A549 (cell line): ENCODE data around the gene FRMD4A. TPM values are rescaled to one million over a fixed set of nuclear protein-coding genes. Genes with fewer than 3 reads are reported as not detected.

Source experiments
- ATAC-seq, 2 experiments: fragments of 200-7000 bp in 1 of 2; fragments of >200 bp in 1 of 2; cut with Nextera tagmentation in 1 of 2; cut with Tn5 transposase in 1 of 2; 3 replicates each; pipeline versions ENCODE4 v1.8.0 to v1.9.1; 2018 to 2020; ENCODE audit warnings: mild to moderate bottlenecking in 1 of 2, moderate library complexity in 1 of 2
- CTCF ChIA-PET: fragments of 300-600 bp; sonication (Branson Sonifier 250); formaldehyde crosslinking; extraction: SDS; loops from one replicate; lab custom pipeline; 2021; ENCODE audit warnings: antibody characterized with exemption, inconsistent platforms; lab: Yijun Ruan, JAX
- POLR2A ChIA-PET: fragments of 350-600 bp; formaldehyde crosslinking; extraction: SDS; loops from one replicate; lab custom pipeline; 2021; ENCODE audit warnings: antibody characterized with exemption, inconsistent platforms; lab: Yijun Ruan, JAX
- DNase-seq, 2 experiments: peaks; one replicate each; pipeline versions ENCODE4 v3.0.0 to v3.0.0-alpha.2; 2011 to 2016; ENCODE audit warnings: low read depth in 1 of 2, low spot score in 1 of 2
- FAIRE-seq: peaks from 2 replicates; lab custom pipeline; 2011; peaks lifted over from hg19 to GRCh38; lab: Jason Lieb, UNC
- H3K27ac ChIP-seq, 2 experiments: fragments of >200 bp; sonication (Bioruptor Twin); formaldehyde crosslinking; 3 replicates each; pipeline ENCODE4 v1.5.1; 2016 to 2017
- H3K4me1 ChIP-seq: fragments of >200 bp; sonication (Bioruptor Twin); formaldehyde crosslinking; 3 replicates; pipeline ENCODE4 v1.6.1; 2016
- H3K4me2 ChIP-seq: fragments of >200 bp; sonication (Bioruptor Twin); formaldehyde crosslinking; 3 replicates; pipeline ENCODE4 v1.6.1; 2016
- H3K4me3 ChIP-seq: fragments of >200 bp; sonication (Bioruptor Twin); formaldehyde crosslinking; 3 replicates; pipeline ENCODE4 v1.5.1; 2016
- H3K9me3 ChIP-seq: fragments of >200 bp; sonication (Bioruptor Twin); formaldehyde crosslinking; 3 replicates; pipeline ENCODE4 v1.6.1; 2016
- BCL3 ChIP-seq: fragments of >200 bp; sonication (Bioruptor Twin); formaldehyde crosslinking; IDR thresholded peaks from 3 replicates; pipeline ENCODE4 v1.6.1; 2016
- BHLHE40 ChIP-seq: IDR thresholded peaks from 2 replicates; pipeline ENCODE4 v1.6.1; 2012; ENCODE audit warnings: low read depth, low read length, inconsistent platforms
- CHD2 ChIP-seq: fragments of 150-350 bp; IDR thresholded peaks from 2 replicates; pipeline ENCODE4 v1.6.1; 2014; ENCODE audit warnings: low read length; ENCODE audit not compliant: partially characterized antibody
- CHD4 ChIP-seq: fragments of 200-600 bp; sonication (generic); IDR thresholded peaks from 2 replicates; pipeline ENCODE4 v1.6.1; 2016; ENCODE audit warnings: antibody characterized with exemption, mild to moderate bottlenecking, borderline replicate concordance
- EHF ChIP-seq: fragments of 250-450 bp; sonication (Bioruptor Pico); IDR thresholded peaks from 2 replicates; pipeline ENCODE4 v1.5.0; 2020; ENCODE audit warnings: mild to moderate bottlenecking
- ELK1 ChIP-seq: fragments of 150-350 bp; IDR thresholded peaks from 2 replicates; pipeline ENCODE4 v1.6.1; 2014; ENCODE audit warnings: low read depth, mild to moderate bottlenecking, low read length
- FOSB ChIP-seq: fragments of 250-450 bp; sonication (Bioruptor Pico); IDR thresholded peaks from 2 replicates; pipeline ENCODE4 v1.5.0; 2020; ENCODE audit warnings: mild to moderate bottlenecking, moderate library complexity
- FOXS1 ChIP-seq: fragments of 250-450 bp; sonication (Bioruptor Pico); IDR thresholded peaks from 2 replicates; pipeline ENCODE4 v1.5.0; 2020; ENCODE audit warnings: mild to moderate bottlenecking, moderate library complexity
- HEYL ChIP-seq: fragments of 250-450 bp; sonication (Bioruptor Pico); IDR thresholded peaks from 2 replicates; pipeline ENCODE4 v1.8.0; 2021; ENCODE audit warnings: mild to moderate bottlenecking, moderate library complexity
- HOXB13 ChIP-seq: fragments of 250-450 bp; sonication (Bioruptor Pico); IDR thresholded peaks from 2 replicates; pipeline ENCODE4 v1.5.0; 2020; ENCODE audit warnings: low read depth, mild to moderate bottlenecking, moderate library complexity
- KDM5A ChIP-seq: fragments of 200-600 bp; sonication (generic); IDR thresholded peaks from 2 replicates; pipeline ENCODE4 v1.6.1; 2016; ENCODE audit warnings: antibody characterized with exemption, mild to moderate bottlenecking
- MAFK ChIP-seq: fragments of 450-650 bp; IDR thresholded peaks from 2 replicates; pipeline ENCODE4 v1.6.1; 2014; ENCODE audit not compliant: partially characterized antibody
- NR3C1 ChIP-seq: fragments of >200 bp; sonication (Bioruptor Twin); formaldehyde crosslinking; IDR thresholded peaks from 3 replicates; pipeline ENCODE4 v1.6.1; 2017
- PBX3 ChIP-seq: IDR thresholded peaks from 2 replicates; pipeline ENCODE4 v1.6.1; 2012
- RAD21 ChIP-seq, 2 experiments: fragments of >200 bp in 1 of 2; sonication (Bioruptor Twin) in 1 of 2; formaldehyde crosslinking in 1 of 2; IDR thresholded peaks in 1 of 2; conservative IDR thresholded peaks in 1 of 2; 2 replicates in 1 of 2; 3 replicates in 1 of 2; pipeline ENCODE4 v1.6.1; 2012 to 2018; ENCODE audit warnings: inconsistent platforms in 1 of 2
- RCOR1 ChIP-seq: fragments of 150-350 bp; IDR thresholded peaks from 2 replicates; pipeline ENCODE4 v1.6.1; 2014; ENCODE audit warnings: antibody characterized with exemption, low read length, low read depth
- REST ChIP-seq: fragments of 200-600 bp; sonication (generic); IDR thresholded peaks from 2 replicates; pipeline ENCODE4 v1.6.1; 2016; ENCODE audit warnings: antibody characterized with exemption, mild to moderate bottlenecking, moderate library complexity
- RFX5 ChIP-seq: fragments of 450-650 bp; IDR thresholded peaks from 2 replicates; pipeline ENCODE4 v1.7.1; 2014; ENCODE audit warnings: antibody characterized with exemption, mild to moderate bottlenecking, moderate library complexity
- SMC3 ChIP-seq: fragments of >200 bp; sonication (Bioruptor Twin); formaldehyde crosslinking; IDR thresholded peaks from 3 replicates; pipeline ENCODE4 v1.6.1; 2018; ENCODE audit warnings: inconsistent platforms
- ZNF302 ChIP-seq: fragments of 250-450 bp; sonication (Bioruptor Pico); IDR thresholded peaks from 2 replicates; pipeline ENCODE4 v1.9.0; 2021; ENCODE audit warnings: inconsistent platforms, mild to moderate bottlenecking, moderate library complexity
- WGBS: methylation state at CpG from one replicate; pipeline ENCODE4 v1.1.6; 2017; ENCODE audit errors: missing lambda C conversion rate; 5-methylcytosine and 5-hydroxymethylcytosine counted together
- polyA plus RNA-seq, 4 experiments: library from polyadenylated mRNA; depleted of rRNA in 3 of 4; stranded (reverse); fragments of >200 nt; fragmentation: RNase III in 1 of 4; extraction: RNeasy Plus Mini Kit Qiagen cat#74134 plus additional on column Dnase treatment in 1 of 4; gene quantifications; 2 replicates in 3 of 4; 3 replicates in 1 of 4; pipeline ENCODE4 v1.2.3, GENCODE V29; 2011 to 2017

The FRMD4A gene
- polyA plus RNA-seq, 2 of the 4 experiments (the other 2 are of a cell fraction): 2.5 to 4.7 TPM

DNA sequence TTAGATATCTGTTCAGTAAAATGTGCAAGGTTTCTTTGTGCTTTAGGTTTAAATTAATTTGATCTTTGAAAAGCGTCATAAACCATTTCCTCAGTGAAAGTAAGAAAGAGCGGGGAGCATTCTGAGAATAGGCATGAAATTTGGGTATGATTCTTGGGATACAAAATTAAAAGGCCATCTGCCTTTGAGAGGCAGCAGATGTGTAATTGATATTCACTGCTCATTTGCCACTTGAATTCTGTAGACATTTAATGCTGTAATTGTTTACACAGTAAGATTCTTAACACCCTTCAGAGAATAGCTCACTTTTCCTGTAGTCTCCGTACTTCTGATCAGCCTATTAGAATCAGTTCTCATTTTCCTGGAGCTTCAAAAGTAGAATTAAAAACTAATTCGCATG is 18.7 kb downstream of the FRMD4A start:
- FAIRE-seq (no peak), DNase-seq (no peak), ATAC-seq (no peak)
- H3K4me2 ChIP-seq: no peak overlapping the region
- CTCF ChIA-PET: no interaction called here
- 17% methylated on average over 4 of the region's 4 CpGs for WGBS
- no peaks in the 10 kb centered on the region for H3K4me1 ChIP-seq
- H3K27ac ChIP-seq: no peak overlapping the region
- POLR2A ChIA-PET: no interaction called here
- TF ChIP-seq ELK1: no peak
- TF ChIP-seq CHD4: no peak
- no peak for TF ChIP-seq CHD2
- no peak for TF ChIP-seq FOXS1 (CRISPR knock-in tag)
- H3K9me3 ChIP-seq: no peaks in the 10 kb centered on the region
- H3K4me3 ChIP-seq: no peak overlapping the region

- H3K4me1 ChIP-seq: no peaks in the 10 kb centered on the region
- POLR2A ChIA-PET: no interaction called here
- CTCF ChIA-PET: no interaction called here
- H3K4me2 ChIP-seq: no peak overlapping the region
- H3K27ac ChIP-seq: no peak overlapping the region
- no peak for TF ChIP-seq KDM5A
- no peak for TF ChIP-seq HOXB13 (CRISPR knock-in tag)
- no peak for TF ChIP-seq REST
- TF ChIP-seq HEYL (CRISPR knock-in tag): no peak
- TF ChIP-seq BCL3: no peak
- no peaks in the 10 kb centered on the region for H3K9me3 ChIP-seq
- DNase-seq (no peak), FAIRE-seq (no peak), ATAC-seq (no peak)
- WGBS: 10% methylated on average over 6 of the region's 6 CpGs
- no peak overlapping the region for H3K4me3 ChIP-seq
These were observed 19.3 kb downstream of the FRMD4A start for GRCh38 chr10:14311206-14311957.

- H3K27ac ChIP-seq: no peak overlapping the region
- ChIA-PET POLR2A (no interaction called here), CTCF (interaction anchor here (0.9 kb wide), 1 partner anchor 14 kb away, joined by 3 read pairs; no protein-coding TSS in a partner anchor)
- FAIRE-seq: no peak
- DNase-seq: no peak
- no peaks in the 10 kb centered on the region for H3K4me1 ChIP-seq
- TF ChIP-seq RAD21 (conservative IDR thresholded peaks at IDR 0.05 in 1 of 2, IDR thresholded peaks at IDR 0.05 in 1 of 2) (no peak), ELK1 (no peak), BHLHE40 (no peak), RCOR1 (no peak), HEYL (CRISPR knock-in tag) (no peak), SMC3 (no peak), ZNF302 (CRISPR knock-in tag) (no peak), FOSB (CRISPR knock-in tag) (no peak), CHD2 (no peak), NR3C1 (no peak), RFX5 (no peak), REST (no peak), EHF (CRISPR knock-in tag) (no peak), MAFK (no peak), PBX3 (no peak)
- H3K9me3 ChIP-seq: no peaks in the 10 kb centered on the region
- 12% methylated on average over 10 of the region's 10 CpGs for WGBS
- no peak overlapping the region for H3K4me2 ChIP-seq
- ATAC-seq: no peak
- no peak overlapping the region for H3K4me3 ChIP-seq
These were observed 21.1 kb downstream of the FRMD4A start for GRCh38 chr10:14309593-14309992.
